Neural progenitor cell (in vitro differentiated cells): Measurements from ENCODE around the gene SERPINF2.

Source experiments
- EZH2 ChIP-seq: fragments of 200-600 bp; sonication (generic); IDR thresholded peaks from 2 replicates; pipeline ENCODE4 v1.6.1; 2017; ENCODE audit warnings: antibody characterized with exemption, mild to moderate bottlenecking, moderate library complexity
- EZH2phosphoT487 ChIP-seq: fragments of 200-600 bp; sonication (generic); IDR thresholded peaks from 2 replicates; pipeline ENCODE4 v1.6.1; 2017; ENCODE audit warnings: antibody characterized with exemption
- TF ChIP-seq, protein P1 (sequence below): fragments of 200-600 bp; sonication (generic); IDR thresholded peaks from 2 replicates; pipeline ENCODE4 v1.5.1; 2017; ENCODE audit warnings: antibody characterized with exemption, mild to moderate bottlenecking

DNA sequence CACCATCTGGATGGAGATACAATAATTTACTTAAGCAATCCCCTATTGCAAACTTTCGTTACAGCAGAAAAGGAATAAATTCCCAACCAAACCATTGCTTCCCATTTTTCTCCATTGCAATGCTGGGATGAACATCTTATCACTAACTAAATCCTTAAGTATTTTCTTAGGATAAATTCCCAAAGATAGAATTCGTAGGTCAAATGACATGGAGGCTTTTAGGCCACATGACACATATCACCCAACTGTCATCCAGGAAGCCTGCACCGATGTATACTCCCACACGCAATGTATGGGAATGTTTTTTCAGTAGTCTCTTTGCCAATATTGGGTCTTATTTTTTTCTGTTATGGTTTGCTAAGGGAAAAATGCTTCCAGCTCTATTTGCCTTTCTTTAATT, 30.9 kb upstream of the SERPINF2 start:
- TF ChIP-seq, protein P1, sequence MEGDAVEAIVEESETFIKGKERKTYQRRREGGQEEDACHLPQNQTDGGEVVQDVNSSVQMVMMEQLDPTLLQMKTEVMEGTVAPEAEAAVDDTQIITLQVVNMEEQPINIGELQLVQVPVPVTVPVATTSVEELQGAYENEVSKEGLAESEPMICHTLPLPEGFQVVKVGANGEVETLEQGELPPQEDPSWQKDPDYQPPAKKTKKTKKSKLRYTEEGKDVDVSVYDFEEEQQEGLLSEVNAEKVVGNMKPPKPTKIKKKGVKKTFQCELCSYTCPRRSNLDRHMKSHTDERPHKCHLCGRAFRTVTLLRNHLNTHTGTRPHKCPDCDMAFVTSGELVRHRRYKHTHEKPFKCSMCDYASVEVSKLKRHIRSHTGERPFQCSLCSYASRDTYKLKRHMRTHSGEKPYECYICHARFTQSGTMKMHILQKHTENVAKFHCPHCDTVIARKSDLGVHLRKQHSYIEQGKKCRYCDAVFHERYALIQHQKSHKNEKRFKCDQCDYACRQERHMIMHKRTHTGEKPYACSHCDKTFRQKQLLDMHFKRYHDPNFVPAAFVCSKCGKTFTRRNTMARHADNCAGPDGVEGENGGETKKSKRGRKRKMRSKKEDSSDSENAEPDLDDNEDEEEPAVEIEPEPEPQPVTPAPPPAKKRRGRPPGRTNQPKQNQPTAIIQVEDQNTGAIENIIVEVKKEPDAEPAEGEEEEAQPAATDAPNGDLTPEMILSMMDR = no peak
- no peak for TF ChIP-seq EZH2
- no peak for TF ChIP-seq EZH2phosphoT487
